HepG2 (cell line): ENCODE measurements around the gene FAM149A. TPM values are rescaled to one million over a fixed set of nuclear protein-coding genes. Genes with fewer than 3 reads are reported as not detected.
A peak's percentile ranks its signal among the peaks of the same experiment; 100 is the strongest.

Experiments
- HIVEP1 ChIP-seq: sonication (generic); formaldehyde crosslinking; IDR thresholded peaks from 2 replicates; pipeline ENCODE4 v1.4.0; 2020; ENCODE audit warnings: mild to moderate bottlenecking, missing genetic modification reagents
- MBD4 ChIP-seq: IDR thresholded peaks from 2 replicates; pipeline ENCODE4 v1.6.1; 2012; ENCODE audit warnings: low read length, inconsistent platforms, borderline replicate concordance
- MIER3 ChIP-seq: IDR thresholded peaks from 2 replicates; pipeline ENCODE4 v1.6.1; 2016; ENCODE audit warnings: missing compliant biosample characterization, borderline replicate concordance
- NFIB ChIP-seq: sonication (generic); formaldehyde crosslinking; IDR thresholded peaks from 2 replicates; pipeline ENCODE4 v1.9.0; 2021; ENCODE audit warnings: missing genetic modification reagents, mild to moderate bottlenecking, borderline replicate concordance
- NR1H2 ChIP-seq: sonication (generic); formaldehyde crosslinking; IDR thresholded peaks from 2 replicates; pipeline ENCODE4 v1.8.1; 2022; ENCODE audit warnings: low read depth, missing genetic modification reagents, borderline replicate concordance
- SAFB2 ChIP-seq: sonication (generic); formaldehyde crosslinking; IDR thresholded peaks from 2 replicates; pipeline ENCODE4 v1.5.1; 2020; ENCODE audit warnings: missing genetic modification reagents, low read depth, mild to moderate bottlenecking, borderline replicate concordance
- ZBTB38 ChIP-seq: sonication (generic); formaldehyde crosslinking; IDR thresholded peaks from 2 replicates; pipeline ENCODE4 v1.5.1; 2020; ENCODE audit warnings: mild to moderate bottlenecking, missing genetic modification reagents
- ZBTB42 ChIP-seq: sonication (generic); formaldehyde crosslinking; IDR thresholded peaks from 2 replicates; pipeline ENCODE4 v1.5.0; 2020; ENCODE audit warnings: mild to moderate bottlenecking, missing genetic modification reagents
- ZNF674 ChIP-seq: sonication (generic); formaldehyde crosslinking; IDR thresholded peaks from 2 replicates; pipeline ENCODE4 v1.5.0; 2020; ENCODE audit warnings: low read depth, mild to moderate bottlenecking, missing genetic modification reagents
- ZNF773 ChIP-seq: sonication (generic); formaldehyde crosslinking; IDR thresholded peaks from 2 replicates; pipeline ENCODE4 v1.4.0; 2020; ENCODE audit warnings: missing genetic modification reagents, borderline replicate concordance
- polyA plus RNA-seq, 8 experiments: library from polyadenylated mRNA; depleted of rRNA in 3 of 8; stranded (reverse) in 7 of 8; unstranded in 1 of 8; fragments of >200 nt; fragmentation: Illumina TruSeq in 4 of 8; extraction: Trizol in 4 of 8; gene quantifications; 2 replicates each; pipeline versions ENCODE4 v1.2.1 to v1.2.3, GENCODE V29; 2011 to 2016; ENCODE audit warnings: low read depth in 4 of 8, missing spikeins in 1 of 8, mixed read lengths in 1 of 8; ENCODE audit not compliant: insufficient read depth in 1 of 8
- total RNA-seq, 5 experiments: library from RNA; depleted of rRNA; stranded (reverse); fragments of >200 nt; fragmentation: Illumina TruSeq; extraction: Trizol; gene quantifications; 2 replicates each; pipeline ENCODE4 v1.2.3, GENCODE V29; 2016; ENCODE audit warnings: low read depth in 1 of 5
- TF ChIP-seq, protein P1 (sequence below): sonication (generic); formaldehyde crosslinking; IDR thresholded peaks from 2 replicates; pipeline ENCODE4 v1.4.0; 2020; ENCODE audit warnings: missing genetic modification reagents, borderline replicate concordance
- TF ChIP-seq, protein P2 (sequence below): sonication (generic); formaldehyde crosslinking; IDR thresholded peaks from 2 replicates; pipeline ENCODE4 v1.5.1; 2020; ENCODE audit warnings: missing genetic modification reagents, mild to moderate bottlenecking, borderline replicate concordance
- TF ChIP-seq, protein P3 (sequence below): sonication (generic); formaldehyde crosslinking; IDR thresholded peaks from 2 replicates; pipeline ENCODE4 v1.4.0; 2020; ENCODE audit warnings: missing genetic modification reagents, mild to moderate bottlenecking, borderline replicate concordance
- TF ChIP-seq, protein P4 (sequence below): sonication (generic); formaldehyde crosslinking; IDR thresholded peaks from 2 replicates; pipeline ENCODE4 v1.4.0; 2020; ENCODE audit warnings: mild to moderate bottlenecking, missing genetic modification reagents

The FAM149A gene
- total and polyA plus RNA-seq, 2 of the 13 experiments (the other 11 are each of a cell fraction or from before 2014, with no cell fraction given), result not detected

DNA sequence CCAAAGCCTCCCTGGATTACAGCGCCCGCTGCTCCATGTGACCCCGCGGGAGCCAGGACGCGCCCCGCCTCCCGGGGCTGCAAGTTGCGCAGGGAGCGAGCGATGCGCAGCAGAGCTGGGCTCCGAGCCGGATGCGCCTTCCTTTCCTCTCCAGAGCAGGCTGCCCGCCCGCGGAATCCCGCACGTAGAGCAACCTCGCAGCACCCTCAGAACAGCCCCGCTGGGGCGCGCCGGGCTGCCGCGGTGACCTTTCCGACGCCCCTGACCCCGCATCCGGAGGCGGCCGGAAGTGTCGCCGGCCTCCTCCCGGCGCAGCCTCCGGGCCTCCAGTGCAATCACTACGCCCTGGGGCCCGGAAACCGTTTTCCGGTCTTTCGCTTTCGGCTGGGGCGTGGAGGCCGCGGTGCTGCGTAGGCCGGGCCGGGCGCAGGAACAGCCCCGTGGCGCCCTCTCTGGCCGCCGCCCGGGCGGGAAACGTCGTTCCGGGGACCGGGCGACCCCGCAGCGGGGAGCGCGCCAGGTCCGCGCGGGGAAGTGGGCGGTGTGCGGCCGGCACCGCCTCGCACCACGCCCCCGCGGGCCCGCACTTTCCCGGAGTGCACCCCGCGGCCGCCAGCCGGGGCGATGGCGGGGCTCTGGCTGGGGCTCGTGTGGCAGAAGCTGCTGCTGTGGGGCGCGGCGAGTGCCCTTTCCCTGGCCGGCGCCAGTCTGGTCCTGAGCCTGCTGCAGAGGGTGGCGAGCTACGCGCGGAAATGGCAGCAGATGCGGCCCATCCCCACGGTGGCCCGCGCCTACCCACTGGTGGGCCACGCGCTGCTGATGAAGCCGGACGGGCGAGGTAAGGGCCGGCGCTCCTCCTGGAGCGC lies 86.9 kb downstream of the FAM149A start, which contains the start of gene CYP4V2 (continued):
- TF ChIP-seq, protein P1, sequence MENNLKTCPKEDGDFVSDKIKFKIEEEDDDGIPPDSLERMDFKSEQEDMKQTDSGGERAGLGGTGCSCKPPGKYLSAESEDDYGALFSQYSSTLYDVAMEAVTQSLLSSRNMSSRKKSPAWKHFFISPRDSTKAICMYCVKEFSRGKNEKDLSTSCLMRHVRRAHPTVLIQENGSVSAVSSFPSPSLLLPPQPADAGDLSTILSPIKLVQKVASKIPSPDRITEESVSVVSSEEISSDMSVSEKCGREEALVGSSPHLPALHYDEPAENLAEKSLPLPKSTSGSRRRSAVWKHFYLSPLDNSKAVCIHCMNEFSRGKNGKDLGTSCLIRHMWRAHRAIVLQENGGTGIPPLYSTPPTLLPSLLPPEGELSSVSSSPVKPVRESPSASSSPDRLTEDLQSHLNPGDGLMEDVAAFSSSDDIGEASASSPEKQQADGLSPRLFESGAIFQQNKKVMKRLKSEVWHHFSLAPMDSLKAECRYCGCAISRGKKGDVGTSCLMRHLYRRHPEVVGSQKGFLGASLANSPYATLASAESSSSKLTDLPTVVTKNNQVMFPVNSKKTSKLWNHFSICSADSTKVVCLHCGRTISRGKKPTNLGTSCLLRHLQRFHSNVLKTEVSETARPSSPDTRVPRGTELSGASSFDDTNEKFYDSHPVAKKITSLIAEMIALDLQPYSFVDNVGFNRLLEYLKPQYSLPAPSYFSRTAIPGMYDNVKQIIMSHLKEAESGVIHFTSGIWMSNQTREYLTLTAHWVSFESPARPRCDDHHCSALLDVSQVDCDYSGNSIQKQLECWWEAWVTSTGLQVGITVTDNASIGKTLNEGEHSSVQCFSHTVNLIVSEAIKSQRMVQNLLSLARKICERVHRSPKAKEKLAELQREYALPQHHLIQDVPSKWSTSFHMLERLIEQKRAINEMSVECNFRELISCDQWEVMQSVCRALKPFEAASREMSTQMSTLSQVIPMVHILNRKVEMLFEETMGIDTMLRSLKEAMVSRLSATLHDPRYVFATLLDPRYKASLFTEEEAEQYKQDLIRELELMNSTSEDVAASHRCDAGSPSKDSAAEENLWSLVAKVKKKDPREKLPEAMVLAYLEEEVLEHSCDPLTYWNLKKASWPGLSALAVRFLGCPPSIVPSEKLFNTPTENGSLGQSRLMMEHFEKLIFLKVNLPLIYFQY, result peak; percentile 15; the same call in 1 of the 2 replicates
- TF ChIP-seq, protein P2, sequence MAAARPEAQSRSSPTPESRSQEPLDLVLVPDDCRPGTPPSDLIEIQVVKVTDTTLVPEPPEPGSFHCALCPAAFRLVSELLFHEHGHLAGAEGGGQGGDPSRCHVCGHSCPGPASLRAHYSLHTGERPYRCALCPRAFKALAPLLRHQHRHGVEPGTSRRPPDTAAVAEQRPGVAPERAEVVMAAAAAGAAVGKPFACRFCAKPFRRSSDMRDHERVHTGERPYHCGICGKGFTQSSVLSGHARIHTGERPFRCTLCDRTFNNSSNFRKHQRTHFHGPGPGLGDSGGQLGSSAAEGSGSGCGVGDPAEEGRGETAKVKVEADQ (CRISPR knock-in tag), result peak; percentile 53; the same call in 1 of the 2 replicates
- TF ChIP-seq NFIB, result no peak
- peak; percentile 79; the same call in 1 of the 2 replicates for TF ChIP-seq ZNF674 (CRISPR knock-in tag)
- 0 out of 2 replicates have a peak, but pooled peaks have one; percentile 22 for TF ChIP-seq SAFB2 (CRISPR knock-in tag)
- TF ChIP-seq MIER3 (CRISPR knock-in tag), result peak; percentile 49; the same call in 1 of the 2 replicates
- peak; percentile 85; the same call in 1 of the 2 replicates for TF ChIP-seq HIVEP1 (CRISPR knock-in tag)
- 0 out of 2 replicates have a peak, but pooled peaks have one; percentile 63 for TF ChIP-seq NR1H2 (CRISPR knock-in tag)
- TF ChIP-seq, protein P3, sequence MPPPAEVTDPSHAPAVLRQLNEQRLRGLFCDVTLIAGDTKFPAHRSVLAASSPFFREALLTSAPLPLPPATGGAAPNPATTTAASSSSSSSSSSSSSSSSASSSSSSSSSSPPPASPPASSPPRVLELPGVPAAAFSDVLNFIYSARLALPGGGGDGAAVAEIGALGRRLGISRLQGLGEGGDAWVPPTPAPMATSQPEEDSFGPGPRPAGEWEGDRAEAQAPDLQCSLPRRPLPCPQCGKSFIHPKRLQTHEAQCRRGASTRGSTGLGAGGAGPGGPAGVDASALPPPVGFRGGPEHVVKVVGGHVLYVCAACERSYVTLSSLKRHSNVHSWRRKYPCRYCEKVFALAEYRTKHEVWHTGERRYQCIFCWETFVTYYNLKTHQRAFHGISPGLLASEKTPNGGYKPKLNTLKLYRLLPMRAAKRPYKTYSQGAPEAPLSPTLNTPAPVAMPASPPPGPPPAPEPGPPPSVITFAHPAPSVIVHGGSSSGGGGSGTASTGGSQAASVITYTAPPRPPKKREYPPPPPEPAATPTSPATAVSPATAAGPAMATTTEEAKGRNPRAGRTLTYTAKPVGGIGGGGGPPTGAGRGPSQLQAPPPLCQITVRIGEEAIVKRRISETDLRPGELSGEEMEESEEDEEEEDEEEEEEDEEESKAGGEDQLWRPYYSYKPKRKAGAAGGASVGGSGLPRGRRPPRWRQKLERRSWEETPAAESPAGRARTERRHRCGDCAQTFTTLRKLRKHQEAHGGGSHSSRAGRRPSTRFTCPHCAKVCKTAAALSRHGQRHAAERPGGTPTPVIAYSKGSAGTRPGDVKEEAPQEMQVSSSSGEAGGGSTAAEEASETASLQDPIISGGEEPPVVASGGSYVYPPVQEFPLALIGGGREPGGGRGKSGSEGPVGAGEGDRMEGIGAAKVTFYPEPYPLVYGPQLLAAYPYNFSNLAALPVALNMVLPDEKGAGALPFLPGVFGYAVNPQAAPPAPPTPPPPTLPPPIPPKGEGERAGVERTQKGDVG, result 0 out of 2 replicates have a peak, but pooled peaks have one; percentile 27
- TF ChIP-seq ZBTB38 (CRISPR knock-in tag), result peak; percentile 12; the same call in 1 of the 2 replicates
- TF ChIP-seq, protein P4, sequence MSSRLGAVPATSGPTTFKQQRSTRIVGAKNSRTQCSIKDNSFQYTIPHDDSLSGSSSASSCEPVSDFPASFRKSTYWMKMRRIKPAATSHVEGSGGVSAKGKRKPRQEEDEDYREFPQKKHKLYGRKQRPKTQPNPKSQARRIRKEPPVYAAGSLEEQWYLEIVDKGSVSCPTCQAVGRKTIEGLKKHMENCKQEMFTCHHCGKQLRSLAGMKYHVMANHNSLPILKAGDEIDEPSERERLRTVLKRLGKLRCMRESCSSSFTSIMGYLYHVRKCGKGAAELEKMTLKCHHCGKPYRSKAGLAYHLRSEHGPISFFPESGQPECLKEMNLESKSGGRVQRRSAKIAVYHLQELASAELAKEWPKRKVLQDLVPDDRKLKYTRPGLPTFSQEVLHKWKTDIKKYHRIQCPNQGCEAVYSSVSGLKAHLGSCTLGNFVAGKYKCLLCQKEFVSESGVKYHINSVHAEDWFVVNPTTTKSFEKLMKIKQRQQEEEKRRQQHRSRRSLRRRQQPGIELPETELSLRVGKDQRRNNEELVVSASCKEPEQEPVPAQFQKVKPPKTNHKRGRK (CRISPR knock-in tag), result no peak
- TF ChIP-seq ZNF773 (CRISPR knock-in tag), result peak; percentile 16; the same call in 1 of the 2 replicates
- TF ChIP-seq ZBTB42, result 0 out of 2 replicates have a peak, but pooled peaks have one; percentile 29
- no peak for TF ChIP-seq MBD4
